ENCODE data around the gene TFB1M. TPM values are rescaled to one million over a fixed set of nuclear protein-coding genes. Genes with fewer than 3 reads are reported as not detected.
"Not testable (repeated sequence)": the region's sequence is repeated elsewhere in the genome, so short reads cannot be mapped to it uniquely, and the experiment has no call there.

TFB1M gene
- total RNA-seq, 1 donor from 2014 or later: 20.6 TPM

GRCh38 chr6:155313602-155314091 lies 637 bp downstream of the TFB1M start:
- peak overlapping the region; percentile 78 for H3K4me3 ChIP-seq
- TF ChIP-seq CTCF (IDR thresholded peaks at IDR 0.05): no peak
- peak overlapping the region; percentile 89 for H3K27ac ChIP-seq
- peaks cover 13% of the 10 kb centered on the region for H3K36me3 ChIP-seq
- H3K9me3 ChIP-seq: no peaks in the 10 kb centered on the region
- intact Hi-C loops (cut with DNase I): no loop called here
- ATAC-seq: peak in 1 of 2 donors; percentile 43
- DNase-seq: no peak
- peaks cover 14% of the 10 kb centered on the region for H3K4me1 ChIP-seq
- H3K27me3 ChIP-seq (ENCODE audit: low read depth): no peaks in the 10 kb centered on the region

- intact Hi-C loops (cut with DNase I); ATAC-seq; H3K9me3 ChIP-seq; H3K27ac ChIP-seq; DNase-seq; H3K27me3 ChIP-seq (ENCODE audit: low read depth); H3K4me3 ChIP-seq: not testable (repeated sequence)
- peaks cover 20% of the 10 kb centered on the region for H3K36me3 ChIP-seq
- H3K4me1 ChIP-seq: peaks cover 14% of the 10 kb centered on the region
Observed at GRCh38 chr6:155312950-155313349, 1.3 kb downstream of the TFB1M start.

DNA sequence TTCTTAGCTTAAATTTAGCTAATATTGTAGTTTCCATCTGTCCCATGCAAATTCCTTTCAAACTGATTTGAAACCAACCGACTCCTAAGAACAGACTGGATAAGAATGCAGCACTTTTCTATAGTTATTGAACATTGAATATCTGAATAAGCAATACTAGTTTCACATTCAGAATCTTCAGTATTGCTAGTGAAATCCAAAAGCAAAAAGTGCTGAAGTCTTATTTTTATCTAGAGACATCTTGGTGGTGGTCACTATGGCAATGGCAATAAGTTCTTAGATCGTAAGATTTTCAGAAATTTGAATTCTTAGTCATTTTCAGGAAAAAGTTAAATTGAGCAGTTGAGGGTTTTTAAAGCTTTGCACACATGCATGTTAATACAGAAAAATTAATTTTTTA lies 2.7 kb downstream of the TFB1M start:
- Histone ChIP-seq H3K36me3 (peaks cover 24% of the 10 kb centered on the region), H3K27me3 (ENCODE audit: low read depth) (no peaks in the 10 kb centered on the region), H3K4me3 (no peak overlapping the region), H3K9me3 (no peaks in the 10 kb centered on the region), H3K27ac (no peak overlapping the region), H3K4me1 (peaks cover 14% of the 10 kb centered on the region)
- ATAC-seq: no peak
- intact Hi-C loops (cut with DNase I): no loop called here
- TF ChIP-seq CTCF (IDR thresholded peaks at IDR 0.05): no peak
- DNase-seq: no peak

GRCh38 chr6:155311086-155311485 lies 3.2 kb downstream of the TFB1M start:
- Histone ChIP-seq H3K4me1 (peaks cover 14% of the 10 kb centered on the region), H3K27me3 (ENCODE audit: low read depth) (no peaks in the 10 kb centered on the region), H3K36me3 (peaks cover 24% of the 10 kb centered on the region), H3K4me3 (no peak overlapping the region), H3K9me3 (no peaks in the 10 kb centered on the region), H3K27ac (no peak overlapping the region)
- DNase-seq (no peak), ATAC-seq (no peak)
- intact Hi-C loops (cut with DNase I): no loop called here
- TF ChIP-seq CTCF (IDR thresholded peaks at IDR 0.05): no peak

DNA sequence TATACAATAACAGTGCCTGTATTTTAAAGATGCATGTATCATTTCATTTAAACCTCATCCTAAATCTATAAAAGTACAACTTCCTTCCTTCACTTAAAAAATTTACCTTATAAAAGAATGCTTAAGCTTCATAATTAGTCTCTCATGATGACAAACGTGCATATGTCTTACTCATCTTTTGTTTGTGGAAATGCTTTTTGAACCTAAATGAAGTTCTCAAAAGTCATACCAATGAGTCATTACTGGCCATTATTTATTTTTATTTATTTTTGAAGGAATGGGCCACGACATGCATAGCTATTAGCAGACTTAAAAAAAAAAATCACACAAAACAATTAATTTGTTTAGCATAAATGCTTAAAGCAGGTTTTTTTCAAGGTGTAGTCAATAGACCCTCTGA lies 3.7 kb downstream of the TFB1M start:
- intact Hi-C loops (cut with DNase I): no loop called here
- H3K36me3 ChIP-seq: peaks cover 24% of the 10 kb centered on the region
- no peak overlapping the region for H3K4me3 ChIP-seq
- ATAC-seq: no peak
- H3K27ac ChIP-seq: no peak overlapping the region
- no peak for DNase-seq
- H3K9me3 ChIP-seq: no peaks in the 10 kb centered on the region
- no peak for TF ChIP-seq CTCF (IDR thresholded peaks at IDR 0.05)
- H3K4me1 ChIP-seq: peaks cover 14% of the 10 kb centered on the region
- no peaks in the 10 kb centered on the region for H3K27me3 ChIP-seq (ENCODE audit: low read depth)

- Histone ChIP-seq H3K27ac (no peak overlapping the region), H3K27me3 (ENCODE audit: low read depth) (no peaks in the 10 kb centered on the region), H3K9me3 (no peaks in the 10 kb centered on the region), H3K4me3 (no peak overlapping the region), H3K4me1 (peaks cover 7% of the 10 kb centered on the region), H3K36me3 (peaks cover 24% of the 10 kb centered on the region)
- intact Hi-C loops (cut with DNase I): no loop called here
- ATAC-seq: no peak
- TF ChIP-seq CTCF (IDR thresholded peaks at IDR 0.05): no peak
- no peak for DNase-seq
Observed at GRCh38 chr6:155309150-155309549, 5.1 kb downstream of the TFB1M start.
